A204.1 (cell line): ENCODE measurements around the gene NEUROG1.

Source experiments
- FAIRE-seq: peaks from 2 replicates; lab custom pipeline; 2012; peaks lifted over from hg19 to GRCh38; lab: Jason Lieb, UNC

The NEUROG1 gene, protein sequence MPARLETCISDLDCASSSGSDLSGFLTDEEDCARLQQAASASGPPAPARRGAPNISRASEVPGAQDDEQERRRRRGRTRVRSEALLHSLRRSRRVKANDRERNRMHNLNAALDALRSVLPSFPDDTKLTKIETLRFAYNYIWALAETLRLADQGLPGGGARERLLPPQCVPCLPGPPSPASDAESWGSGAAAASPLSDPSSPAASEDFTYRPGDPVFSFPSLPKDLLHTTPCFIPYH

DNA sequence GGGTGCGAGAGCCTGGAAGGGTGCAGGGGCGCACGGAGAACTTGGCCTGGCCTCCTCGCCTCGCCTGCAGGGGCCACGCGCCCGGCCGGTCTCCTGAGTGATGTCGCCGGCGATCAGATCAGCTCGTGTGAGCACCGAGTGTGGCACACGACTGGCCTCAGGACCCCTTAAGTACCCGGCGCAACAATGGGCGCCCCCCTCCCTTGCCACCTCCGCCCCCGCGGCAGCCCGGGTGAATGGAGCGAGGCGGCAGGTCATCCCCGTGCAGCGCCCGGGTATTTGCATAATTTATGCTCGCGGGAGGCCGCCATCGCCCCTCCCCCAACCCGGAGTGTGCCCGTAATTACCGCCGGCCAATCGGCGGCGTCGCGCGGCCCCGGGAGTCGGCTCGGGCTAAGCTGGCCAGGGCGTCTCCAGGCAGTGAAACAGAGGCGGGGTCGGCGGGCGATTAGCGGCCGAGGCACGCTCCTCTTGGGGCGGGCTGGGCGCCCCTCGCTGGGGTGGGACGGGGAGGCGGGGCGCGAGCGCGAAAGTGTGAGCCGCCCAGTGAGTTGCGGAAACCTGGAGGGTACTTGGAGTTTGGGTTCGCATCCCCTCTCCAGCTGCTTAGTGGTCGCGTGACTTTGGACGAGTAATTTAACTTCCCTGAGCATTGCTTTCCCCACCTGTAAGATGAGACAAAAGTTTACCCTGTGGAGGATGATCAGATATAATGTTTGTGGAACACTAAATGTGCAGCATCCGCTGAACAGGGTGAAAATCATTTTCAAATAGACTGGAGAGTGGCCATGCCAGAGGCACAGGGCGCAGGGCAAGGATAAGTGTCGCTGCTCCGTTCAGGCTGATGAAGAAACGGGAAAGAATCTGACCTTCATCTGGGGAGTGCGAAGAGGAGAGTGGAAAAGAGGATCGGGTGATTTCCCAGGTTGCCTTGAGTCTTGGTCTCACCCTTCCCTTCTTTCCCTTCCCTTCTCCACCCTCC is at the start of gene NEUROG1:
Gene NEUROG1 (minus strand): TSS at position 145 of the 982 bp plus-strand sequence. CDS start 274 bp downstream, outside the sequence.
- FAIRE-seq: no peak

DNA sequence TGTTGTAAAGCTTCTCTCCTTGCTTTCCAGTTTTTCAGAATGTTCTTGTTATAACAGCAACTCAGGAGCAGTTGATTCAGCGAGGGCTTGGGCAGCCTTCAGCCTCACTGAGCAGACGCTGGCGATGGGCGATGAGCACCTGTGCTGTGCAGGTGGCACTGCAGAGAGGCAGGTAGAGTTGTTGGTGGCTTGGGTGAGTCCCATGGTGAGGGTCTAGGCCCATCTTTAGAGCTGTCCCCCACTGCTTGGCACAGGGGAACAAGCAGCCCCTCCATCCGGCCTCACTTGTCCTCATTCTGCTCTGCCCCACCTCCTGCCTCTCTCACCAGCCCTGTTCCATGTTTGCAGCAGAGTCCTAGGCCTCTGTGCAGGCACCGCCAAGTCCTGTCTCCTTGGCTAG is 49.2 kb upstream of the NEUROG1 start:
- FAIRE-seq: no peak

DNA sequence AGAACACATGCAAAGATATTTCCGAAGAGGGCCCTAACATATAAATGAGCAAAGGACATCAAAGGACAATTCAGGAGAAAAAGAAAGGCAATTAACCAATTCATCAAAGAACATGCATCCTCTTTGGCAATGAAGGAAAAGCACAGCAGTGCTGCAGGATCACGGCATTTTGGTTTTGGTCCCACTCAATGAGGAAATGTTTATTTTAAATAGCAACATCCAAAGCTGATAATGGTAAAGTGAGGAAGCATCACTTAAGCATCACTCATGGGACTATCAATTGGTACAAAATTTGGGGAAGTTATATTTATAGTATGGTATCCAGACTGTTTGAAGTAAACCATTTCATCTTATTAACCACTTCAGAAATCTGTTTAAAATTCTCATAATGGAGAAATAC is 48.5 kb upstream of the NEUROG1 start:
- FAIRE-seq: no peak

DNA sequence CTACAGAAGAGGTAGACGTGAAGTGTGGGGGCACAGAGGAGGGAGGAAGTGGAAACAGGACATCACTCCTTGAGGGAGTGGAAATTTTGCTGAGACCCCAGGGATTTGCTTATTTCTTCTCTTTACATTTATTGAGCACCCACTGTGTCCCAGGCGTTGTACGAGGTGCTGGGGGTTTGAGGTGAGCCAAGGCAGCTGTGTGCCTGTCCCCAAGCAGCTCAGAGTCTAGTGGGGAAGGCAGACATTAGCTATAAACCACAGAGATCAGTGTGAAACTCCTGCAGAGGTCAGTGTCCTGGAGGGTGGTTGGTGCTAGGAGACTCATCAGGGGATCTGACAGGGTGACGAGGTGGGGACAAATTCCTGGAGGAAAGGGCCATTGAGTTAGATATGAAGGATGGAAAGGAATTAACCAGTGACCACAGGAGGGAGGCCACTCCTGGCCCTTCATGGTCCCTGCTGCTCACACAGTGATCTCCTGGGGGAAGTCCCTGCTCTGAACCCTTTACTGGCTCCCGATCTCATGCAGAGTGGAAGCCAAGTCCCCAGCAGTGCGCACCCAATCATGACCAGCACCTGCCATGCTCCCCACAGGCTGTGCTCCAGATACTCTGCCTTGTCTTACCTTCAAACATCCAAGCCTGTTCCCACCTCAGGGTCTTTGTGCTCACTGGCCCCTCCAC is 46.5 kb upstream of the NEUROG1 start:
- FAIRE-seq: no peak

DNA sequence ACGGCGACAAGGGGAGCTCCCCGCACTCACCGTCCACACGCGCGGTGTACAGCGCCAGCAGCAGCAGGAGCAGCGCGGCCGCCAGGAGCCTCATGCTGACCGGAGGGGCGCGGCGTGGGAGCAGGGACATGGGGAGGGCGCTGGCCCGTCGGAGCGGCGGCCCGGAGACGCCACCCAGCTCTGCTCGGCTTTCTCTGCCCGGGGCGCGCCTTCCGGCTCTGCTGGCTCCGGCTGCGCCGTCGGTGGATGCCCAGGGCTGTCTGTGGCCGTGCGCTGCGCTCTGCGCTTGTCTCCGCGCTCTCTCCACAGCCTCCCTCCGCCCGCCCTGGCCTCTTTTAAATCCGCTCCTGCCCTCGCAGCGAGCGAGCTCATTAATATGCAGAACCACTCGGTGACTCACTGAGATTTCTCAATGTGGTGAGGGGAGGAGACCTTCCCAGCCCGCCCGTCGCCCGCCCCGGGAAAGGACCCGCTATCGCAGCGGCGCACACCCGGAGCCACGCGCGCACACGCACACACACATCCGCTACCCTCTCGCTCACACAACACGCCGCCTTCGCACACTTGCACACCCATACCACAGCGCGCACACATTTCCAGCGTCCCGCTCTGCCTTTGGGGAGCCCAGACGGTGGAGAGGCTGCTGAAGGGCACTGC is 43.0 kb upstream of the NEUROG1 start, which contains the start of gene CXCL14:
Gene CXCL14 (minus strand): TSS at position 307 of the 657 bp plus-strand sequence. CDS start 213 bp downstream, at position 94.
- no peak for FAIRE-seq

DNA sequence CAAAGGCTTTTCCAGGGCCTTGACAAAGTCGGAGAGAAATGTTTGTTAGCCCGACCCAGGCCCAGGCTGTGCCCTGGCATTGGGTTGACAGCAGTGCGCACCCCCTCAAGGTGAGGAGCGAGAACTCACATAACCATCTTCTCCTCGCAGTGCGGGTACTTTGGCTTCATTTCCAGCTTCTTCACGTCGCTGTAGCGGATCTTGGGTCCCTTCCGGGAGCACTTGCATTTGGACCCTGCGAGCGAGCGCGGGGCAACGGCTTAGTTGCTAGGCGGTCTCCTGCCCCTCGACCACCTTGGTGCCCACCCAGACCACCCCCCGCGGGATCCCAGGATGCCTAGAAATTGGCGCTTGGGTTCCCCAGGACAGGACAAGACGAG is 42.5 kb upstream of the NEUROG1 start:
- FAIRE-seq: no peak

DNA sequence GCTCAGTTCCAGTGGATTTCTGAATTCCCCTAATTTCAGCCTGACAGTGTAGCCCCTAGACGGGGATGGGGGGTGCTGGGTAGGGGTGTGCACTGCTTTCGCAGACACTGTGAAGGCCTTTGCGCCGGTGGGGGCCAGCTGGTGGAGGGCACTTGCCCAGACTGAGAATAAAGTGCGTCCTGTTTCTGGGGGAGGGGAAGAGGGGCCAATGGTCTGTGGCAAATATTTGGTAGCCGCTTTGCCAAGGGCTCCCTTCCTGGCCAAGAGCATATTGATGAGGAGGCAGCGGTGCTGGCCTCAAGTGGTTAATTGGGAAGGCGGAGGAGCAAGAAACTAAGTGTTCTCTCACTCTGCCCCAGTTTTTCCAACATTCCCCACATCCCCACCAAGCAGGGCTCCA is 41.7 kb upstream of the NEUROG1 start:
- FAIRE-seq: no peak

DNA sequence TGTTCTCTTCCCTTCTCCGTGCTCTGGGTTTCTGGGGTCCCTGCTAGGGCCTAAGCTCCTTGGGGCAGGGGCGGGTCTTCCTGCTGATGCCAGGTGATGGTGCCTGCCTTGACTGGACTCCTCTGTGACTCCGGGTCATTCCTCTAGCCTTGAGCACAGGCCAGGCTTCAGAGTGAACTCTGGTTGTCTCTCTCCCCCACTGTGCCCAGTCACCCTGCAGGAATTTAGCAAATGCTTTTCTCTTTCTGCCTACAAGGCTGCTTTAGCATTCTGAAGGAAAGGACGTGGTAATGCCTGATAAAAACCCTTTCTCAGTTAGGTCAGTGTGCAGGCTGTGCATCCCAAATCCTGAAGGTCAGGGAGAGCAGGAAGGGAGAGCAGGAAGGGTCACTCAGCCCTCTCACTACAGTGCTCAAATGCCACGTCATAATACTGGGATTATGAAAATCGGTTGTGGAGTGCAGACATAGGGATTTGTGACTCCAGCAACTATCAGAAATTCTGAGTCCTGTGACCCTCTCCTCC is 40.4 kb upstream of the NEUROG1 start:
- no peak for FAIRE-seq

DNA sequence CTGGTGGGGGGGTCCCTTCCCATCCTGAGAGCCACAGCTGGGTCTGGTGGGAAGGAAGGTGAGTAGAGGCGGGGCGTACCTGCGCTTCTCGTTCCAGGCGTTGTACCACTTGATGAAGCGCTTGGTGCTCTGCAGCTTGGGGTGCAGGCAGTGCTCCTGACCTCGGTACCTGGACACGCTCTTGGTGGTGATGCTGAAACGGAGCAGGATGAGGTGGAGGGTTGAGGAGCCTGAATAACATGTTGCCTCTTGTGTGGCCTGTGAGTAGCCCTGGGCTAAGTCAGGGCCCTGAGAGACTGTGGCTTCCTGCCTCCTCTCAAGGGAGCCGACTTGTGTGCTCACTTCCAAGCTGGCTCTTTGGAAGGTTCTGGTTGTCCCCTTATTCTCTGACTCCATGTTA is 38.7 kb upstream of the NEUROG1 start:
- no peak for FAIRE-seq

DNA sequence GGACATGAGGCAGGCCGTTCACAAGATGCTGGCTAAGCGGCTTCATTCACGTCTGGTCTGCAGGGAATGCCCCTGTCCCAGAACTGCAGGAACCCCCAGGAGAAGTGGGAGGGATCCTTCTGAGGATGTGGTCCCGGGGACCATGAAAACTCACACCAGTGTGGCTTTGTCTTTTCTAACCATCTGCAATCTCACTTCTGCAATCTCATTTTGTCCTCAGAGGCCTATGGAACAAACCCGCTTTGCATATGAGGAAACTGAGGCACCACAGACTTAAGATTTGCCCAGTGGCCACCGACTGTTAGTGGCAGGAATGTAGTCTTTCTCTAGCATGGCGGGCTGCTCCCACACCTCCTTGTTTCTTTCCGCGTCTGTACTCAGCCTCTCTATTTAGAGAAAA is 36.1 kb upstream of the NEUROG1 start:
- no peak for FAIRE-seq

DNA sequence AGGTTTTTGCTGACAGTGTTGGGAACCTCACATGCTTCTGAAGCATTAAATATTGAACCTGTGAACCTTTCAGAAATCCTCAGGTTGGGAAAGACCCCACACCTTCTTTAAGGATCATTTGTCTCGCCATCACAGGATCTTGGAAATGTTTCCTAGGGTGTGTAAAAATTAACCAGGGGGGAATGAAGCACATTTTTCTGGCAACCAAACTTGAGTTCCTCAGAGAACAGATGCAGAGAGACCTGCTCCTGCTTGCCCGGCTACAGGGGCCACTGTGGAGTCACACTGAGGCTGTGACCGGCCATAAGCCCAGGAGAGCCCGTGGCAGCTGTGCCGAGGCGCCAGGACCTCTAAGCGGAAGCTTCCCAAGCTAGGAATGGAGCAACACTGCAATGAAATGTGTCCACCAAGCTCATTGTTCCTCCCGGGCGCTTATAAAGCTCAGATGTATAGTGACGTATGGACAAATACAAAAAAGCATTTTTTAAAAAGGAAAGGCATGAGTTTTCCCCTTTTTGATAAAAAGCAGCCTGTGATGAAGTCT is 35.4 kb upstream of the NEUROG1 start:
- no peak for FAIRE-seq

DNA sequence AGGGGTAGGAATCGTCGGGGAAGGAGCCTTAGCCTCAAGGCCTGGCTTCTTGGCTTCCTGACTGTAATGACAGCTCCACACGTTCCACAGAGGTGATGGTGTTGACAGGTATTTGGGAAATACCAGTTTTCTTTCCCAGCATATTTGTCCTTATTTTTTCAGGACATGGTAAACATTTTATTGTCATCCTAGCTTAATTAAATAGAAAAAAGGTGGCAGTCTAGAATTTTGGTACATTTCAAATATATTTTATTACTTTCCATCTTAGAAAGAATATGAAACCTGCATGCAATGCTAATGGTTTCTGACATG is 34.6 kb upstream of the NEUROG1 start:
- FAIRE-seq: no peak

DNA sequence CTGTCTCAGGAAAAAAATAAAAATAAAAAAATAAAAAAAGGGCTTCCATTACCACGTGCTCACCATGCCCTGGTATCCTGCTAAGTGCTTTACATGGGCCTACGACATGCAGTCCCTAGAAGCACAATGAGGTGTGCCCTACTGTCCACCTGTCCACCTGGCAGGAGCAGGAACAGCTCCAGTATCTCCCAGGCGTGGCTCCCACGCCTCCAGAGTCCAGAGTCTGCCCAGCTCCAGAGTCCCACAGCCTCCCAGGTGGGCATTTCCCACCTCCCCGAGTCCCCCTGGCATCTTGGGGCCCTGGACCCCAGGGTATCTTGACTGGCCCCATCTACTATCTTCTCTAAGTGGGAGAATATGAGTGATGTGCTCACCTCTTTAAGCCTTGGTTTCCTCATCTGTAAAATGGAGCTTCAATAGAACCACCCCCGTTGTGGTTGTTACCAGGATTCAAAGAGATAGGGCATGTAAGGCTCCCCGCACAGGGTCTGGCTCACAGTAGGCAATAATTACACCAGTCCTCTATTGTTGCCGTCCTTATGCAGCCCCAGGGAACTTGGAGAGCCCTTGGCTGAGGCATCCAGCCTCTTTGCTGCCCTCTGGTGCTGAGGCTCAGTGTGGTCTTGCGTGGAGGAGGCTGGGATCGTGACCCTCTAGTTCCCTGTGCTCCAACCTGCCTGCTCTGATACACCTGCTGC is 34.1 kb upstream of the NEUROG1 start:
- no peak for FAIRE-seq

DNA sequence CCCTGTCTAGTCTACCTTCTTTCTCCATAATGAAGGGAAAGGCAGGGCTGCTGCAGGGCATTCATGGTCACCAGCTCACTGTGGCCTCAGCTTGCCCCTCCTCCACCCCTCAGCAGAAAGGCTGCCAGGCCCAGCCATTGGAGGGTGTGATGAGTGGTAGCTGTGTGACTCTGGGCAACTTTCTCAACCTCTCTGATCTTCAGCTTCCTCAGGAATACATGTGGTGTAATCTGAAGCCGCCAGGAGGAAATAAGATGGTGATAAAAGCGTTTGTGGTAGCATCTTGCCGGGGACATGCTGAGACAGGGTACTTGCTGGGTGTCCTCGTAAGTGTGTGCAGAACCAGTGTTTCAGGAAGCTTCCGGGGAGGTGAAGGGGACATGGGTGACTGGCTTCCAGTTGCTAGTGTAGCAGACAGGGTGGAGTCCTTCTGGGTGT is 33.2 kb upstream of the NEUROG1 start:
- no peak for FAIRE-seq

DNA sequence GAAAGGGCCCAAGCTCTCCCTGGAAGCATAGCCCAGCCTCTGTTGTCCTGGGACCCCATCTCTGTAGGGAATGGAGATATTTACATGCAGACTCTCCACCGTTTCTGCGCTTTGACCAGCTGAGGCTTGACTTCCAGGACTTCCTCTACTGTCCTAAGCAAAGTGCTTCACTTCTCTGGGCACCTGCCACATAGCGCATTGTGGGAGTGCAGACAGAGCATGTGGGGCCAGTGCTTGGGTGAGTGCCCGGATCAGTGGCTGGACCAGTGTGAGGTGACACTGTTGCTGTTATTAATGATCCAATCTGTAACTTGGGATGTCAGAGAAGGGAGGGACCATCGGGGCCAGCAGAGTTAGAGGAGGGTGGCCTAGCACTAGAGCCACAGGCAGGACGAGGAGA is 32.5 kb upstream of the NEUROG1 start:
- FAIRE-seq: no peak

DNA sequence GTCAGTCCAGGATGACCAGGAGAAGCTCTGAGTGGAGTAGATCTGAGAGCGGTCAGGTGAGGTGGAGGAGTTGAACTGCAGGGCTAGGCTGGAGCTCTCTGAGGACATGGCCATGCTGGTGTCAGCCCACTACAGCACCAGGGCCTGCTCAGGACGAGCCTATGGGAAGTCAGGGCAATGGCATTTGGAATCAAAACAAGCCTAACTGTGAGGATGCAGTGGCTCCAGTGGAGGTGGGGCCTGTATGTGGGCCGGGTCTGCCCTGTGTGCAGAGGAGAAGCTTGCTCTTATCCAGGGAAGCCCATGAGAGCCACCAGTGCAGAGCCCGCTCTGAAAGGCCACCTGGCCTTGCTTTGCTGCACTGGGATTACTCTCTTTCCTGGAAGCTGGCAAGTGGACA is 31.9 kb upstream of the NEUROG1 start:
- FAIRE-seq: no peak

DNA sequence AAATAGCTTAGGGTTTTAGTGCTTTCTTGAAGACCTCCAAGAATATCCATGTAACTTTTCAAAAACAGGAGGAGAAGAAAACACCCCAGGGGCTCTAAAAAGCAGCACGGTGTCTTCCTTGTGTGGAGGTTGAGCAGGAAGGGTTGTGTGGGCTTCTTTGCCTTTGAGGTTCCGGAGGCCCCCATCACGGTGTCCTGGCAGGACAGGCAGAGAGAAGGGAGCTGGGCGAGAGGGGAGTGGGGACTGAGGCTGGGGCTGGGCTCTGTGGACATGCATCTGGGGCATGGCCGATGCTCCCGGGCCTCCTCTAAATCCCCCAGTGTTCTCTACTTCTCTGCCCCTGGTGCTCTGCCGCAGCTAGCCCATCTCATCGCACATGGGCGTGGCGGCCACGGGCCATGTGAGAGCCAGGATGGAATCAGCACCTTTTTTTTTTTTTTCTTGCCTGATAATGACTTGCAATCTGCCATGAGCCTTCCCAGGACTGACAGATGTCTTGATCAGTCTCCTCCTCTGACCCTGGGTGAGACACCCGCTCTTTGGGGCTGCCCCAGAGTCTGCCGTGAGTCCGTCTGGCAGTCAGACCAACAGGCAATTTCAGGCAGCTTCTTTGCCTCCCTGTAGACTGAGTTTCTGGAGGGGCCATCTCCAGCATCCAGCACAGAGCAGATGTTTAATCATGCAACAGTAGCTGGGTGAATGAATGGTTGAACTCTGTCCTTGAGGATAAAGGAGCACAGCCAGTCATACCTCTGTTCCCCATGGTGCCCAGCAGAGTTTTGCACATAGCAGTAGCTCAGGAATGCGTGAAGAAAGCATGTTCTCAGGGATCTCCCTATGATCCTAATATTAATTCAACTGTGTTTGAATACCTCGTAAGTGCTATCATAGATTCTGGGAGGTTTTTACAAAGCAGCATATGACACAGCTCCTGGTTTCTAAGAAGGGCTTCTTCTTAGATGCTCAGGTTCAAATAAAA is 30.9 kb upstream of the NEUROG1 start:
- no peak for FAIRE-seq

DNA sequence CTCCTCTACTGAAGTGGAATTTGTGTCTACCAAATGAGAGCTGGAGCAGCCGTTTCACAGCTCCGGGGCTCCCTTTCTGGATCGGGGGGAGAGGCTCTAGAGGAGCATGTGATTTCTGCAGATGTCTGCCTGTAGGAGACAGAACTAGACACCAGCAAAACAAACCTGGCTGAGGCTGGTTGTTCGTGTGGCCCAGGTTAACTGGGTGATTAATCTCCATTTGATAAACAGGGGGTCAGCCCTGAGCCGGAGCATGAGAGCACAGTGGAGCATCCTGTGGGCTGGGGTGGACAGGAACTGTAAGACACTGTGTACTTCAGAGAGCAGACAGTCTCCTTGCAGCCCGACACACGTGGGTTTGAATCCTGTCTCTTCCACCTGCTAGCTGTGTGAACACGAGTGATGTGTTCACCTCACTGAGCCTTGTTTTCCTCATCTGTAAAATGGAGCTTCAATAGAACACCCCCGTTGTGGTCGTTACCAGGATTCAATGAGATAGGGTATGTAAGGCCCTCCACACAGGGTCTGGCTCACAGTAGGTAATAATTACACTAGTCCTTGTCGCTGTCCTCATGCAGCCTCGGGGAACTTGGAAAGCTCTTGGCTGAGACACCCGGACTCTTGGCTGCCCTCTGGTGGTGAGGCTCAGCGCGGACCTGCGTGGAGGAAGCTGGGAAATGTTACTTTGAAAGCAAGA is 30.1 kb upstream of the NEUROG1 start:
- FAIRE-seq: no peak

DNA sequence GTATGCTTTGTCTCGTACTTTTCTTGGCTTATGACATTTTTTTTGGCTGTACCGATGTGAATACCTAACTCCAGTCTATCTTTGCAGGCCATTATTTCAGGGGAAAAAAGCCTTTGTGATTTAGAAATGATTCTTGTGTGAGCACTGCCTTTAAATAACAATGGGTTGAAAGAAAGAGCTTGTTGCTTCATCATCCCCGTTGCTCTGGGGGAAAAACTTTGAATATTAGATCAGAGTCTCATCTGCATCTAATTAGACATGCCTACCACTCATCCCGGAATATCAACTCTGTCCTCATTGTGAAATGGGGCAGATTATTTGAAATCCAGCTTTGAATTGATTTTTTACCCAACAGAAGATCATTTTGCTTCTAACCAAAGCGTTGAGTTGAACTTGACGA is 29.5 kb upstream of the NEUROG1 start:
- FAIRE-seq: no peak
